OCI-LY7 (cell line): Measurements from ENCODE around the gene LEF1. TPM values are rescaled to one million over a fixed set of nuclear protein-coding genes. Genes with fewer than 3 reads are reported as not detected.

Experiments
- BruUV-seq: library from RNA; stranded (reverse); fragments of 400-500 nt; replicated peaks from 2 replicates; lab custom pipeline; 2021; lab: Mats Ljungman, UMichigan
- CTCF ChIA-PET: fragments of 300-600 bp; sonication (Branson Sonifier 250); formaldehyde crosslinking; loops from one replicate; lab custom pipeline; 2022; ENCODE audit warnings: antibody characterized with exemption; ENCODE audit not compliant: unreplicated experiment; lab: Charles Lee
- POLR2A ChIA-PET: fragments of 300-600 bp; sonication (Branson Sonifier 250); formaldehyde crosslinking; loops from one replicate; lab custom pipeline; 2022; ENCODE audit warnings: antibody characterized with exemption; lab: Charles Lee
- DNase-seq: peaks from one replicate; pipeline ENCODE4 v3.0.0-alpha.2; 2015; ENCODE audit warnings: low spot score
- H2AFZ ChIP-seq: fragments of 200-600 bp; sonication (generic), shearing (Covaris generic); 2 replicates; pipeline ENCODE4 v1.6.1; 2014; ENCODE audit warnings: mild to moderate bottlenecking, antibody characterized with exemption, low read length, moderate library complexity
- H3K27ac ChIP-seq: fragments of 200-600 bp; sonication (generic); 2 replicates; pipeline ENCODE4 v1.5.1; 2014; ENCODE audit warnings: mixed run types, low read depth, mild to moderate bottlenecking, moderate library complexity, low read length, inconsistent platforms; ENCODE audit not compliant: poor library complexity, severe bottlenecking
- H3K36me3 ChIP-seq: fragments of 200-600 bp; sonication (generic); 2 replicates; pipeline ENCODE4 v1.6.1; 2014; ENCODE audit warnings: mild to moderate bottlenecking, antibody characterized with exemption, low read length, moderate library complexity, mixed read lengths; ENCODE audit not compliant: insufficient read depth
- H3K4me1 ChIP-seq: fragments of 200-600 bp; sonication (generic); 2 replicates; pipeline ENCODE4 v1.5.1; 2014; ENCODE audit warnings: mild to moderate bottlenecking, low read length; ENCODE audit not compliant: insufficient read depth, poor library complexity, severe bottlenecking
- H3K4me2 ChIP-seq: fragments of 200-600 bp; sonication (generic); 2 replicates; pipeline ENCODE4 v1.6.1; 2014; ENCODE audit warnings: mild to moderate bottlenecking, low read length
- H3K4me3 ChIP-seq: fragments of 200-600 bp; sonication (generic); 2 replicates; pipeline ENCODE4 v1.5.1; 2014; ENCODE audit warnings: mild to moderate bottlenecking, low read depth, low read length; ENCODE audit not compliant: poor library complexity, severe bottlenecking
- H3K79me2 ChIP-seq: fragments of 200-600 bp; sonication (generic); 2 replicates; pipeline ENCODE4 v1.6.1; 2016; ENCODE audit warnings: low read depth, mild to moderate bottlenecking, low read length, moderate library complexity, mixed read lengths; ENCODE audit not compliant: insufficient read depth
- H3K9me2 ChIP-seq: fragments of 200-600 bp; sonication (generic); 2 replicates; pipeline ENCODE4 v1.6.1; 2016; ENCODE audit warnings: mild to moderate bottlenecking, low read length, mixed read lengths; ENCODE audit not compliant: insufficient read depth
- H3K9me3 ChIP-seq: fragments of 200-600 bp; sonication (generic); 2 replicates; pipeline ENCODE4 v1.6.1; 2014; ENCODE audit warnings: mild to moderate bottlenecking, mixed run types, low read length, mixed read lengths
- H4K20me1 ChIP-seq: fragments of 200-600 bp; sonication (generic); 2 replicates; pipeline ENCODE4 v1.6.1; 2014; ENCODE audit warnings: mild to moderate bottlenecking, antibody characterized with exemption, low read length, moderate library complexity, mixed read lengths; ENCODE audit not compliant: insufficient read depth
- CTCF ChIP-seq: fragments of 200-600 bp; sonication (generic); conservative IDR thresholded peaks from 2 replicates; pipeline ENCODE4 v1.5.1; 2014; ENCODE audit warnings: mild to moderate bottlenecking, antibody characterized with exemption, low read length, moderate library complexity, mixed read lengths
- EZH2phosphoT487 ChIP-seq: fragments of 200-600 bp; sonication (generic); IDR thresholded peaks from 2 replicates; pipeline ENCODE4 v1.6.1; 2018; ENCODE audit warnings: low read depth, borderline replicate concordance, mild to moderate bottlenecking, mixed run types, antibody characterized with exemption, low read length, moderate library complexity, mixed read lengths
- intact Hi-C: fragments of 100-400 bp; cut with micrococcal nuclease; formaldehyde crosslinking; loops from one replicate; pipeline ENCODE4 v1.10.0; 2022; ENCODE audit not compliant: unreplicated experiment
- total RNA-seq, 2 experiments: library from RNA; depleted of rRNA in 1 of 2; stranded (reverse); fragments of >200 nt in 1 of 2; shearing (Covaris generic) in 1 of 2; gene quantifications; 2 replicates each; pipeline ENCODE4 v1.2.3, GENCODE V29; 2014 to 2022

Gene LEF1
- total RNA-seq, 2 experiments from 2014 or later: 207 to 223 TPM

DNA sequence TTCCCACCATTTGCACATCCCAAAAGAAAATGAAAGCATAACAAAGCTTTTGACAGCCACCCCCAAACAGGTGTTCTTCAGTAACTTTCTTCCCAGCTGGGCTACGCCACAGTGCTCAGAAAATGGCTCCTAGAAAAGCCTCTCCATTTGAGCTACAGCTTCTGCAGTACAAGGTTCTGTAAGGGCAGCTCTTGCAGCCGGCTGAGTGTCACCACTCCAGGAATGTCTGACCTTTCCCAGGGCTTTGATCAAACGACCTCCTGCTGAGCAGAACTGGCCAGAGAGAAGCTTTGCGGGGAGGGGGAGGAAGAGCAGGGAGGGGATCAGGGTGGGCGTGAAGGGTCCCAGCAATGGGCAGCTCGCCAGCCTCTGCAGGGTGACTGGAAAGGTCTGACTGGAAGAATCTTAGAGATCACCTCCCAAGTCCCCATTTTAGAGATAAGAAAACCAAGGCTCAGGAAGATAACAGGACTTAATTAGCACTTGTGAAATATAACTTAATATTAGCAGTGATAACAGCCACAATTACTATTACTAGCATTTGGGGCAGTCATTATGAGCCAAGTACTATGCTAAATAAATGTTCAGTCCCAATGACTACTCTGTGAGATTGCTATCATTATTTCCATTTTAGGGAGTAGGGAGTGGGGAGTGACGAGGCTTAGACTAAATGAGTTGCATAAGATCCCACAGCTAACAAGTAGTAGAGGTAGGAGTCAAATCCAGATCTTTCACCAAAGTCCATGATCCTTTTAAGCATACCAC lies 51.1 kb downstream of the LEF1 start:
- no peak for TF ChIP-seq CTCF
- TF ChIP-seq EZH2phosphoT487: no peak
- Histone ChIP-seq H2AFZ (no peak overlapping the region), H3K9me2 (no peaks in the 10 kb centered on the region), H3K27ac (peak overlapping the region; percentile 65), H3K36me3 (peaks cover 79% of the 10 kb centered on the region), H3K4me3 (no peak overlapping the region), H3K9me3 (no peaks in the 10 kb centered on the region), H4K20me1 (peaks cover 32% of the 10 kb centered on the region), H3K79me2 (peaks cover 100% of the 10 kb centered on the region), H3K4me1 (peaks cover 85% of the 10 kb centered on the region), H3K4me2 (peak overlapping the region; percentile 67)
- BruUV-seq: no TSS peak
- ChIA-PET CTCF (interaction anchor here (1.3 kb wide), 1 partner anchor 10 kb away, joined by 5 read pairs; no protein-coding TSS in a partner anchor), POLR2A (interaction anchor here (0.5 to 10.3 kb wide), 11 partner anchors 9 to 293 kb away, joined by 3 to 97 read pairs (median 4); no protein-coding TSS in a partner anchor)
- intact Hi-C loops: loop anchor here (2.0 kb wide), 2 partner anchors 43 to 87 kb away; no protein-coding TSS in a partner anchor
- peak; percentile 39 for DNase-seq

GRCh38 chr4:108116423-108117168 lies 52.1 kb downstream of the LEF1 start:
- POLR2A ChIA-PET: interaction anchor here (0.5 to 10.3 kb wide), 10 partner anchors 11 to 99 kb away, joined by 3 to 97 read pairs (median 6); no protein-coding TSS in a partner anchor

More at GRCh38 chr4:108116423-108117168, 52.1 kb downstream of the LEF1 start:
- intact Hi-C loops: loop anchor here (2.0 kb wide), 1 partner anchor 44 kb away; no protein-coding TSS in a partner anchor
- no peaks in the 10 kb centered on the region for H3K9me2 ChIP-seq
- H3K4me1 ChIP-seq: peaks cover 83% of the 10 kb centered on the region
- H3K4me2 ChIP-seq: peak overlapping the region; percentile 67
- no TSS peak for BruUV-seq
- no peak overlapping the region for H2AFZ ChIP-seq
- H3K36me3 ChIP-seq: peaks cover 83% of the 10 kb centered on the region
- H3K79me2 ChIP-seq: peaks cover 100% of the 10 kb centered on the region
- peak overlapping the region; percentile 27 for H3K4me3 ChIP-seq
- H4K20me1 ChIP-seq: peaks cover 38% of the 10 kb centered on the region
- H3K9me3 ChIP-seq: no peaks in the 10 kb centered on the region
- H3K27ac ChIP-seq: peak overlapping the region; percentile 65
- peak; percentile 49 for DNase-seq
- CTCF ChIA-PET: interaction anchor here (1.2 to 1.3 kb wide), 2 partner anchors 9 to 61 kb away, joined by 5 to 8 read pairs; no protein-coding TSS in a partner anchor
- TF ChIP-seq CTCF (no peak), EZH2phosphoT487 (no peak)
